Glutamatergic neuron (in vitro differentiated cells): ENCODE data around the gene C2CD2L. TPM values are rescaled to one million over a fixed set of nuclear protein-coding genes. Genes with fewer than 3 reads are reported as not detected.

Source experiments
- DNase-seq: peaks from one replicate; pipeline ENCODE4 v3.0.0; 2022
- H3K27ac Mint-ChIP-seq: one replicate; pipeline ENCODE4 v1.8.0; 2020; ENCODE audit warnings: mild to moderate bottlenecking, mixed read lengths, inconsistent platforms; ENCODE audit not compliant: unreplicated experiment
- H3K27me3 Mint-ChIP-seq: one replicate; pipeline ENCODE4 v1.8.0; 2020; ENCODE audit warnings: mild to moderate bottlenecking, moderate library complexity, mixed read lengths, inconsistent platforms; ENCODE audit not compliant: unreplicated experiment
- H3K36me3 Mint-ChIP-seq: one replicate; pipeline ENCODE4 v1.8.0; 2020; ENCODE audit warnings: mild to moderate bottlenecking, mixed read lengths, inconsistent platforms; ENCODE audit not compliant: unreplicated experiment
- H3K4me1 Mint-ChIP-seq: one replicate; pipeline ENCODE4 v1.8.0; 2020; ENCODE audit warnings: mild to moderate bottlenecking, low read depth, mixed read lengths, inconsistent platforms; ENCODE audit not compliant: unreplicated experiment
- H3K4me3 Mint-ChIP-seq: one replicate; pipeline ENCODE4 v1.8.0; 2020; ENCODE audit warnings: mild to moderate bottlenecking, mixed read lengths, inconsistent platforms; ENCODE audit not compliant: unreplicated experiment
- H3K9me3 Mint-ChIP-seq: one replicate; pipeline ENCODE4 v1.8.0; 2020; ENCODE audit warnings: mild to moderate bottlenecking, moderate library complexity, mixed read lengths, inconsistent platforms; ENCODE audit not compliant: unreplicated experiment
- CTCF ChIP-seq: fragments of 200-600 bp; sonication (generic); IDR thresholded peaks from one replicate; pipeline ENCODE4 v1.5.0; 2021; ENCODE audit not compliant: partially characterized antibody, unreplicated experiment
- total RNA-seq: library from RNA; stranded (reverse); fragmentation: NEBNext Ultra II Directional; extraction: Animal tissue kit (Norgen Biotek cat#: 25700); gene quantifications from one replicate; pipeline ENCODE4 v1.2.1, GENCODE V29; 2021; ENCODE audit not compliant: unreplicated experiment

C2CD2L gene
- total RNA-seq, 1 donor from 2014 or later = 32.8 TPM

- Mint-ChIP-seq H3K27ac (peak within 1 kb of the TSS; percentile 77), H3K4me1 (peaks cover 3% of the 10 kb centered on the region), H3K27me3 (peaks cover 2% of the 10 kb centered on the region), H3K36me3 (no peaks in the 10 kb centered on the region), H3K9me3 (peaks cover 6% of the 10 kb centered on the region), H3K4me3 (peak within 1 kb of the TSS; percentile 97)
- DNase-seq = peak; percentile 98
- TF ChIP-seq CTCF = no peak
Observed at GRCh38 chr11:119067371-119068222, 39.5 kb upstream of the C2CD2L start, which contains the start of gene VPS11. TSS of gene VPS11 (plus strand) at chr11:119067818. CDS start at chr11:119067824, 6 bp downstream.

- H3K36me3 Mint-ChIP-seq = no peaks in the 10 kb centered on the region
- H3K4me3 Mint-ChIP-seq = no peak overlapping the region
- no peak for DNase-seq
- no peak for TF ChIP-seq CTCF
- H3K27me3 Mint-ChIP-seq = peaks cover 6% of the 10 kb centered on the region
- H3K9me3 Mint-ChIP-seq = peaks cover 5% of the 10 kb centered on the region
- no peak overlapping the region for H3K27ac Mint-ChIP-seq
- H3K4me1 Mint-ChIP-seq = no peaks in the 10 kb centered on the region
Observed at GRCh38 chr11:119077839-119078238, 29.3 kb upstream of the C2CD2L start.

GRCh38 chr11:119078675-119079420 lies 28.3 kb upstream of the C2CD2L start:
- no peaks in the 10 kb centered on the region for H3K4me1 Mint-ChIP-seq
- H3K9me3 Mint-ChIP-seq = peaks cover 5% of the 10 kb centered on the region
- TF ChIP-seq CTCF = no peak
- no peak for DNase-seq
- H3K27me3 Mint-ChIP-seq = peaks cover 6% of the 10 kb centered on the region
- no peaks in the 10 kb centered on the region for H3K36me3 Mint-ChIP-seq
- no peak overlapping the region for H3K27ac Mint-ChIP-seq
- H3K4me3 Mint-ChIP-seq = no peak overlapping the region

GRCh38 chr11:119081682-119082260 lies 25.4 kb upstream of the C2CD2L start:
- H3K9me3 Mint-ChIP-seq = peaks cover 7% of the 10 kb centered on the region
- no peaks in the 10 kb centered on the region for H3K4me1 Mint-ChIP-seq
- TF ChIP-seq CTCF = no peak

More at GRCh38 chr11:119081682-119082260, 25.4 kb upstream of the C2CD2L start:
- Mint-ChIP-seq H3K36me3 (no peaks in the 10 kb centered on the region), H3K4me3 (no peak overlapping the region), H3K27me3 (peaks cover 8% of the 10 kb centered on the region), H3K27ac (no peak overlapping the region)
- no peak for DNase-seq
